GM21390 (cell line): ENCODE data around the gene PDSS1.
"Not testable (repeated sequence)": the region's sequence is repeated elsewhere in the genome, so short reads cannot be mapped to it uniquely, and the experiment has no call there.

ENCODE experiments used
- ATAC-seq: cut with Tn5 transposase; IDR thresholded peaks from one replicate; pipeline ENCODE4 v1.9.1; 2021; ENCODE audit not compliant: unreplicated experiment

The PDSS1 gene

DNA sequence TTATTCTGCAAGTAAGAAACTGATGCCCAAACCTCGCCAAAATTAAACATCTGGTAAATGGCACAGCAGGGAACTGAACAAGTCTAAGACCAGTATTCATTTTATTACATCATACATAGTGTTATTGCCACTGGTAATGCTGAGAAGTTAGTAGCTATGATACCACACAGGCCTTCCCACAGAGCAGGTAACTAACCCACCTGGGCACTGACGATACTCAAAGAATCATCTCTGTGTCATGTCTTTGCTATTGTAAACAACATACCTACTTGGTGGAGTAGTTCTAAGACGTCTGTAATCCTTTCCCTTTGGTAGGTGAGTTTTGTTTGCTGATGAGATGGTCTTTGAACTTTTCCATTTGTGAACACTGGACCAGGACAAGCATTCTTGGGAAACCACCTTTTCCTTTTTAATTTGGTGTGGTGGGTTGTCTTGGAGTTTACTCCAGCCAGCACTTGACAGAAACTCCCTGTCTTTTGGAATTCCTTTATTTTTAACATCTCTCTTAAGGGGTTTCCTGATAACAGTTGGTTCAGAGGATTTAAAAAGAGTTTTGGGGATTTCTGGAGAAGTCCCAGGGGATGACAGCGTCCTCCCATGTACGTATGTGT is 40.9 kb downstream of the PDSS1 start:
- no peak for ATAC-seq

DNA sequence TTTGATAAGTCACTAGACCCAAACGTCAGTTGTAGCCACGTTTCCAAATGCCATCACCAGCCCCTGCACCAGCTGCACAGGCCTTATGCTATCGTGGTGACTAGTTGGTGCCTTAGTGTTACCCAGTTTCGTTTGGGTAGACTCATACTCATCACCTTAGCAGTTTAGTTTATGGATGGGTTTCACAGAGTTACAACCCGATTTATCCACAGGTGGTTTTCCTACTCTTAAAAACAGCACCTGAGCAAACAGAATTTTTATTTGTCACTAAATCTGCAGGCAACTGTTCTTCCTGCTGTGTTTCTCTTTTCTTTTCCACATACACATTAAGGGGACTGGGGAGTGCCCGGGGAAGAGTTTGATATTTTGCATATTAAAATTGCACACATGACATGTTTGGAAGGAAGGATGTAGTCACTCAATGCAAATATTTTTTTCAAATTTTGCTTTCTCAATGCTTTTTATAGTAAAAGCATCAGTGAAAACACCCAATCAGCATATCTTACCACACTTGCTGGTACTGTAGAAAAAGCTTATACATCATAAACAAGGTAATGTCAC is 41.6 kb downstream of the PDSS1 start:
- no peak for ATAC-seq

DNA sequence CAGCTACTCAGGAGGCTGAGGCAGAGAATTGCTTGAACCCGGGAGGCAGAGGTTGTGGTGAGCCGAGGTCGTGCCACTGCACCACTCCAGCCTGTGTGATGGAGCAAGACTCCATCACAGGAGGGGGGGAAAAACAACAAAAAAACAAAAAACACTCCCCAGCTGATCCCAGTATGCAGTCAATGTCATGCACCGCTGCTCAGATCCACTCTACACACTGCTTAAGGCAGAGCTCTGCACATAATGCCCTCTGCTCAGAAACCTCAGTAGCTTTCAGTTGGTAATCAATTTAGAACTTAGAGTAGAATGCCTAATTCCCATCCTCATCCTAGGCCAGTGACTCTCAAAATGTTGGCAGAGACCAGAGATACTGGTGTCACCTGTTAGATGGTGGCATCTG is 43.9 kb downstream of the PDSS1 start:
- no peak for ATAC-seq

DNA sequence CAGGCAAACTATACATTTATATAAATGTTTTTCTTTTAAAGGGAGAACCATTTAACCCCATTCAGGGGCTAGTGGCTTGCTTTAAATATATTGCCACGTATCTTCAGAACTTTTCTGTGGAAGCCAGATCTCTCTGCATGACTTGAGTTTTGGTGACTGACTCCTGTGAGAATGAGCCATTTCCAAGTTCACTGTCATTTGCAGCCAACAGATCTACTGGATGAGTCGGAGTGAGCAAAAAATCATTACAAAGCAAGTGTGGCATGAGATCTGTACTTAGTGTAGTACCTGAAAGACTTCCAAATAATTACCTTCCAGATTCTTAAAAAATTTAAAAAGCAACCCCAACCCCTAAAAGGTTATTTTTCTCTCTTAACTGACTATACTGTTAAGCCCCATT is 45.6 kb downstream of the PDSS1 start:
- ATAC-seq, result no peak

DNA sequence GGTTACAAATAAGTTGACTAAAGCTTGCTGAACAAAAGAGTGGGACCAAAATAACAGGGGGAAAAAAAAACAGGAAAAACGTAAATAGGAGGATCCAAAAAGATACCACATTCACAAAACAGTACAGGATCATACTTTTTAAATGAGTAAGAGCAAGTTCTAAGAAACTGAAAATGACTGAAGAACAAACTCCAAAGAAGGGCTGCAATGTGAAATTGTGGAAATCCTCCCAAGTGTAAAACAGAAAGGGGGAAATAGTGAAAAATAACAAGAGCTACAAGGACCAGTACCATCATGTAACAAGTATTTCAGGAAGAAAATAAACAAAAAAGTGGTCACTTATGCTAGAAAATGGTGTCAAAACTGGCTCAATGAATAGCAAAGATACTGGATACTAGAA is 46.3 kb downstream of the PDSS1 start:
- ATAC-seq, result no peak

DNA sequence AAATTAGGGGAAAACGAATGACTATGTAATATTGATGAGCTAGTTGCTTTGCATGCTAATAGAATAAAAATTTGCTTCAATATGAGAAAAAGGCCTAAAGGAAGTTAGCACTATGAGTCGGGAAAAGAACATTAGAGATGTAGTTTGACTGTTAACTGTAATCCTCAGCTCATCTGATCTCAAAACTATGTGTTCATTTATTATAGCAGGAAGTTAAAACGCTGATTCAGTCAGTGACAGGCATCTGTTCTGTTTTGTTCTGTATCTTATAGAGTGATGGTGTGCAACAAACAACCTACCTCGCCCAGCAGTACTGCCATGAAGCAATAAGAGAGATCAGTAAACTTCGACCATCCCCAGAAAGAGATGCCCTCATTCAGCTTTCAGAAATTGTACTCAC is 48.6 kb downstream of the PDSS1 start:
- no peak for ATAC-seq

DNA sequence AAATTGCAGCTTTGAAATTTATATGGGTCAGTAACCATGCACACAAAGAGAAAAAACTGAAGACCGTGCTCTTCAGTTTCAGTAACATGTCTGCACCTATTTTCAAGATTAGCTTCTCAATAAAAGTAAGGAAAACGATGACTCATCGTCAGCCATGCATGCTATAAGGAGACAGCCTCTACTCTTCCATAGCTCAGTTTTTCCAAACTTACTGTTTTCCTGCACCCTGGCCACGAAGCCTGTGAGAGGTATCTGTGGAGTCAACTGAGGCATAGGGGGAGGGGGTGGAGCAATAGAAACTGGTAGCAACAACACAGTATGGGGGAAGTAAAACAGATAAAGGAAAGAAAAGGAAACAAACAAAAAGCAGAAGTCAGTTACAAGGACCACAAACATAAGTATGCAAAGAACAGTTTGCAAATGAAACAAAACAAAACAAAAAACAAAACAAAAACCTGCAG is 58.0 kb downstream of the PDSS1 start:
- ATAC-seq, result peak; percentile 92

DNA sequence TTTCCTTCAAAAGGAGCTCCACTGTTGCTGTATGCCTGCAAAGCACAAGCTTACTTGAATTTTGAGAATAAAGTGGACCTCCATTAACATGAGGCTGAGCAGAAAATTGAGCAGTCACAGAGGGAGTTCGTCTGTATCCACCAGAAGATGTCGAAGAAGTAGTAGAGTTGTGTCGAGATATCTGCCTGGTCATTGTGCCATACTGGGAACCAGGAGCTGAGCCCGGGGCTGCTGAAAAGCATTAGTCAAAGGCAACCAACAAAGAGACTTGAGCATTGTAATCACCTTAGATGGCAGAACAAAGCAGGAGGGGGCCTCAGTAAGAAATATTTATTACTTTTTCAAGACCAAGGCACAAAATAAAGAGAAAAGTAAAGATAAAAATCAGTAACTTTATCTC is 61.5 kb downstream of the PDSS1 start:
- ATAC-seq, result no peak

DNA sequence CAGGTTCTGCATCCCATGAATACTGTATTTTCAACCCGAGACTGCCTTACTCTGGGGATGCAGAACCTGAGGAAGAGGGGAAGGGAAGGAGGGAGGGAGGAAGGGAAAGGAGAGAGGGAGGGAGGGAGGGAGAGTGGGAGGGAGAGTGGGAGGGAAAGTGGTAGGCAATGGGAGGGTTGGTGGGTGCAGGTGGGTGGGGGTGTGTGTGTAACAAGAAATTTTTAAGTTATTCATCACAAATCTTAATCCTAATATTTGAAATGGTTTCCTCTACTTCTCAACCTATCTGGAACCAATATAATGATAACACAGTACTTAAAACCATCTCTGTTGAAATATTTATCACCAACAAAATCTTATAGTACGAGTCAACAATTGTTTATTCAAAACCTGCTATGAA is 68.0 kb downstream of the PDSS1 start:
- no peak for ATAC-seq

DNA sequence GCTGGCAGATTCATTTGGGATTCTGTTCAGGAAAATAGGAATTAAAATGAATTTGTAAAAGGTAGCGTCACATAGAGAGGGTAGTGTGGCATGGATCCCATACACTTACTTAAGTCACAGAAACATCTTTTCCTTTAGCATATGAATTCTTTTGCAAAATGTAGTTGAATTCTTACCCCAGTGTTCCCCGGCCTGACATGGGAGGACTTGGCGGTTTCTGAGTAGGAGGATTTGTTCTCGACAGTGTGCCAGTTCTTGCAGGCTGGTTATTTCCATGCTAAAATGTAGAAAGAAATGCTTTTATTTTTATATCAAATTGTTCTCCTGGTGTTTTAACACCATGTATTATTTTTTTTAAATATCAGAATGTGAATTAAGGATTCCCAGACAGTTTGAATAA is 72.6 kb downstream of the PDSS1 start:
- no peak for ATAC-seq

DNA sequence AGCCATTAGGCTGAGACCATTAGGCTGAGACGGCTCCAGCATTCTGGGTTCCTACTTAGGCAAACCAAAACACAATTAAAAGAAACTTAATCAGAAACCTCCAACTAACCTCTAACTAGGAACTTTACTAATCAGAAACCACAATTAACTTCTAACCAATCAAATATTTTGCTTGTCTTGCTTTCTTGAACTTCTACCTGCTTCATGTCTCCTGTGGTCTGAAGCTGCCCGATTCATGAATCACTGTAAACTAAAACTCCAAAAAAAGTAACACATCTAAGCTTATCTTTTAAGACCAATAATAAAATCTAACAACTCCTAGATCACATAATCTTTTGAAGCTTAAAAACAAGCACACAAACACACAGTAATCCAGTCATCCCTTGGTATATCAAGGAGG is 76.1 kb downstream of the PDSS1 start:
- ATAC-seq, result no peak

DNA sequence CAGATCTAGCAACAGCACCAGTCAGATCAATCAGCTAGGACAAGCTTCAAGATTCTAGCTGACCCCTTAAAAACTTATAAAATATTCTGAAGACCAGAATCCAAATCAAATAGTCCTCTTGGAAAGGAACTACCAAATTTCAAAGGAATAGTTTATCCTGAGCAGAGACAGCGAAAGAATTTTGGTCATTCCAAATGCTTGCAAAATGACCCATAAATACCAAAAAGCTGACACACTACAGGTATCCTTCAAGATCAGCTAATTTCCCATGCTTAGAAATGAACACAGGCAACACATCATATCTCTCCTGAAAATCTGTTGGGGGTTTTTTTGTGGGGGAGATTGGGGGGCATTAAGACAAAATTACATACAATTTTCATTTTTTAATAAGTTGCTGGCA is 78.8 kb downstream of the PDSS1 start:
- no peak for ATAC-seq

DNA sequence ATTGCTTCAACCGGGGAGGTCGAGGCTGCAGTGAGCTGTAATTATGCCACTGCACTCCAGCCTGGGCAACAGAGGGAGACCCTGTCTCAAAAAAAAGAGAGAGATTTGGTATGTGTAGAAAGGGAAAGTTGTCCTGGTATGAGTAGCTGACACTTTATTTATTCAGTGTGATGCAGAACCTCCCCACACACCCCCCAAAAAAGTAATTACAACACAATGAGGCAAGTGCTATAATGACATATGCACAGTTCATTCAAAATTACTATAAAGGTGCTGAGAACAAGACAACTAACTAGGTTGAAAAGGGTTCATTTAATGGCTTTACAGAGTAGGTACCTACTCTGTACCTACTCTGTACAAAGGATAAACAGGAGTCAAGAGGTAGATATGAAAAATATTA is 80.2 kb downstream of the PDSS1 start:
- no peak for ATAC-seq

DNA sequence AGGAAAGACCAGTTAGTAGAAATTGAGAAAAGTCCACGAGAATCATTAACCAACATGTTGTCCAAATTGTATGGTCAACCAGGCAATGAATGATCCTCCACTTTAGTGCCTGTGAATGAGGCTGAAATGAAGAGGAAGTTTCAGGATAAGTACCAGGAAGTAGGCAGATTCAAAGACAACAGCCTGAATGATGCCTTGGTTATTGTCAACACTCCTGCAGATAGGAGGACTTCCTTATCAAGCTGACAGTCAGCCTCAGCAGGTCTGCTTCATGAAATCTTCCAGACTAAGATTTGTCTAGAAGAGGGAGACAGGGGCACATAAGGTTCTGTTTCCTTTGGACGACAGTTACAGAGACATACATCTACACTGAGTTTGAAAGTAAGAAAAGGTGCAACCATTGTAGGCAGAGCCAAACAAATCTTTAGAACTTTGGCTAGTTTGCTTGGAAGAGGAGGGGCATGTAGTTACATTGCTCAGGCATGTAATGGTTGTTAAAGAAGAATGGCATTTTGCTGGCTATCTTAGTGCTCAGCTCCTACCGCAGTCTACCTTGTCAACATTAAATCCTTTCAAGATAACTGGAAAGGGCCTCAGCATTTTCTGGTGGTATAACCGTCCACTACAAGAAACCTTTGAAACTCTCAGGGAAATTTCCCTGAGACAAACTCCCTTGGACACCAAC is 81.8 kb downstream of the PDSS1 start:
- no peak for ATAC-seq

DNA sequence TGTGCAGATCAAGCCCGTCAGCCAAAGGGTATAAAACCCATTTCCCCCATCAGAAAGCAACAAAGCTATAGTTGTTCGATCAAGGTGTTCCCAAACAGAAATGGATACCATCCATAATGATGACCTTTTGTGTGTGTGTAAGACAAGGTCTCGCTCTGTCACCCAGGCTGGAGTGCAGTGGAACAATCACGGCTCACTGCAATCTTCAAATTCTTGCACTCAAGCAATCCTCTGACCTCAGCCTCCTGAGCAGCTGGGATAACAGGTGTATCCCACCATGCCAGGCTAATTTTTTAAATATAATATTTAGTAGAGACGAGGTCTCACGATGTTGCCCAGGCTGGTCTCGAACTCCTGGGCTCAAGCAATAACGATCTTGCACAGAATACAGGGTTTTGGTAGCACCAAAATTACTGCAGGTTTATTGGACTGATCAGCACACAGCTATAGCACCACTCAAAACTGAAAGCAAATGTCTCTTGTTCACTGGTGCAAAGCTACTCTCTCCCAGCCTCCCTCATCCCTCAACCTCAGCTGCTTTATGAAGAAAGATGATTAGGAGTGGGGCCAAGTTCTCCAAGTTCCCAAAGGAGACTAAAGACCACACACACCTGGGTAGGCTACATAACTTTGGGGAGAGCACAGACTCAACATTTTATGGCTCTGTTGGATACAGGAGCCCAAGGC is 82.7 kb downstream of the PDSS1 start:
- peak; percentile 45 for ATAC-seq

DNA sequence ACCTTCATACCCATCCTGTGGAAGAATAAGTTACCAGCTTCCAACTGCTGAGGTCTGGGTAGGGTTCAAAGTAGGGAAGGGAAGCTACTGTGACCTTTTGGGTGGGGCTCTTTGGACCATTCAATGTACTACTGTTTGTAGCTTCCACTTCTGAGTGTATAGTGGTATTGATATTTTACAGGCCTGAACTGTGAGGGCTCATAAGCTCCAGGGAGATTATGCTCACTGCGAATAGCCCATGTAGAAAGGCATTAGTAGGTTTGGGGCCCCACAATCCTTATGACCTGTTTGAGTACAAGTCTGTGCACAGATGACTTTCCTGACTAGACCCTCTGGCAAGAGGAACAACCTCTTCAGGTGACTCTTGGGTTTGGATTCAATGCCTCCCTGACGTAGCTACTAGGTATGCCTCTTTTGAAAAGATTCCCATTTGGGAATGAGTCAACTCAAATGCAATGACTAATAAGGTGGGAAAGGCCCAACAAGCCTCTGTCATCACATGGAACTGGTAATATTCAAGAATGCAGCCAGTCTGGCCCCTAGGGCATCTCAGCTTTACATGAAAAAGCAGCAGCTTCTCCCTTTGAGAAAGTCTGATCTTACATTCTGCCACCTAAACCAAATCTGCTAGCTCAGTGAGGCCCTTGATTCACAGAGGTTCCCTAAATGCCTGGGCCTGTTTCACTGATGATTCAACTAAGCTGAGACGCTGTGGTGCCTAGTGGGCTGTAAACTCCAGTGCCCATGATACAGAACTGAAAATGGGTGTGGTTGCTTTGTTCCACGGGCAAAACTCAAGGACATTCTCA is 83.5 kb downstream of the PDSS1 start:
- peak; percentile 52 for ATAC-seq

DNA sequence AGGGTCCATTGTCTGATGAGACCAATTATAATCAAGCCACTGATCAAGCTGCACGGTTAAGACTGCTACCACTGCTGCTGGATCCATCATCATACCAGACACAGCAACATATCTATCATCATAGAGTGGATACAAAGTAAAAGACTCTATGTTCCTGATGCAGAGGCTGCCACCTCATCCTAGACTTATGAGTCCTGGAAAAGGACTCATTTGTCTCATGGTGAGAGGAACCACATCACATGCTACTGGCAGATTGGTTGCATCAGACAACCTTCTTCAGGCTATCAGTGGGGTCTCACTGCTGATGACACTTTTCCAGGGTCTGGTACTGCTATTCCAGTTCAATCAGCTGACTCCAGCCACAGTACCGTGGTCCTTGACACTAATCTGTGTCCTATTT is 84.3 kb downstream of the PDSS1 start:
- peak; percentile 10 for ATAC-seq

DNA sequence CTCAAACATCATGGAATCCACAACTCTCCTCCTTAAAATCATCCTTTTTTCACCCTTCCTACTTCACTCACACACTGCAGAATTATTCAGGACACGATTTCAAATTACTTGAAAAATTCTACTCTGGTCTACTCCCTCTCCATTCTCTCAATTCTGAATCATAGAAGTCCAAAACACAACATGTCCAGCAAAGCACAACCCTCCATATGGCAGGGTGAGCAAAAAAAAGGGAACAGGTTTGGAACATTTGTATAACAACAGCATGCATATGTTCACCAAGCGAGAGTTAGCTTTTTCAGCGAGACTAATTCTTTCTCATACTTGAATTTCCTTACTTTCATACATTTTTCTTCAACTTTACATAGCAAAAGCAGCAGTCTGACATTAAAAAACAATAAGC is 89.9 kb downstream of the PDSS1 start:
- ATAC-seq, result no peak

DNA sequence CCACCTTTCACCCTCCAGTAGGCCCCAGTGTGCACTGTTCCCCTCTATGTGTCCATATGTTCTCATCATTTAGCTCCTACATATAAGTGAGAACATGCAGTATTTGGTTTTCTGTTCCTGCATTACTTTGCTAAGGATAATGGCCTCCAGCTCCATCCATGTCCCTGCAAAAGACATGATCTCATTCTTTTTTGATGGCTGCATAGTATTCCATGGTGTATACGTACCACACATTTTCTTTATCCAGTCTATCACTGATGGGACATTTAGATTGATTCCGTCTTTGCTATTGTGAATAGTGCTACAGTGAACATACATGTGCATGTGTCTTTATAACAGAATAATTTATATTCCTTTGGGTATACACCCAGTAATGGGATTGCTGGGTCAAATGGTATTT is 92.3 kb downstream of the PDSS1 start:
- not testable (repeated sequence) for ATAC-seq

DNA sequence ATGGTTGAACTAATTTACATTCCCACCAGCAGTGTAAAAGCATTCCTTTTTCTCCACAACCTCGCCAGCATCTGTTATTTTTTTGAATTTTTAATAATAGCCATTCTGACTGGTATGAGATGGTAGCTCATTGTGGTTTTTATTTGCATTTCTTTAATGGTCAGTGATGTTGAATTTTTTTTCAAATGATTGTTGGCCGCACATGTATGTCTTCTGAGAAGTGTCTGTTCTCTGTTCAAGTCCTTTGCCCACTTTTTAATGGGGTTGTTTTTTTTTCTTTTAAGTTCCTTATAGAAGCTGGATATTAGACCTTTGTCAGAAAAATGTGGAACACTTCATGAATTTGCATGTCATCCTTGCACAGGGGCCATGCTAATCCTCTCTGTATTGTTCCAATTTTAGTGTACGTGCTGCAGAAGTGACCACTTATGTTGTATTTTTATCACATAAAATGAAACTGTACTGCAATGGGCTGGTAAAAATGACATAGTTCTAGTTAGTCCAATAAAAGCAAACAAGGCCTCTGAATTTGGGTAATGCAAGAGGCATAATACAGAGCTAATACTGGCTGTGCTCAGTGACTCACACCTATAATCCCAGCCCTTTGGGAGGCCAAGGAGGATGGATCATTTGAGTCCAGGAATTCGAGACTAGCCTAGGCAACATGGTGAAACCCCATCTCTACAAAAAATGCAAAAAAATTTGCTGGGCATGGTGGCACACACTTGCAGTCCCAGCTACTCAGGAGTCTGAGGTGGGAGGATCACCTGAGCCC is 92.9 kb downstream of the PDSS1 start:
- no peak for ATAC-seq
